HepG2 (cell line): ENCODE data around the gene ANKRD65. TPM values are rescaled to one million over a fixed set of nuclear protein-coding genes. Genes with fewer than 3 reads are reported as not detected.
A peak's percentile ranks its signal among the peaks of the same experiment; 100 is the strongest.

Experiments used
- ARID4A ChIP-seq: sonication (generic); formaldehyde crosslinking; IDR thresholded peaks from 2 replicates; pipeline ENCODE4 v1.5.0; 2020; ENCODE audit warnings: mild to moderate bottlenecking, missing genetic modification reagents, borderline replicate concordance
- ELK4 ChIP-seq: sonication (generic); formaldehyde crosslinking; IDR thresholded peaks from 2 replicates; pipeline ENCODE4 v1.9.0; 2021; ENCODE audit warnings: missing genetic modification reagents, borderline replicate concordance
- GMEB1 ChIP-seq: sonication (generic); formaldehyde crosslinking; IDR thresholded peaks from 2 replicates; pipeline ENCODE4 v1.5.1; 2020; ENCODE audit warnings: missing genetic modification reagents, mild to moderate bottlenecking, borderline replicate concordance
- HMGA1 ChIP-seq: sonication (generic); formaldehyde crosslinking; conservative IDR thresholded peaks from 2 replicates; pipeline ENCODE4 v1.4.0; 2020; ENCODE audit warnings: missing genetic modification reagents
- MXD4 ChIP-seq: IDR thresholded peaks from 2 replicates; pipeline ENCODE4 v1.6.1; 2016; ENCODE audit warnings: mild to moderate bottlenecking, missing biosample characterization, missing genetic modification reagents
- NFRKB ChIP-seq: fragments of 450-650 bp; IDR thresholded peaks from 2 replicates; pipeline ENCODE4 v1.6.1; 2017
- RELA ChIP-seq: sonication (generic); formaldehyde crosslinking; IDR thresholded peaks from 2 replicates; pipeline ENCODE4 v1.4.0; 2020; ENCODE audit warnings: missing genetic modification reagents
- SAFB2 ChIP-seq: sonication (generic); formaldehyde crosslinking; IDR thresholded peaks from 2 replicates; pipeline ENCODE4 v1.5.1; 2020; ENCODE audit warnings: missing genetic modification reagents, low read depth, mild to moderate bottlenecking, borderline replicate concordance
- SETDB1 ChIP-seq: sonication (generic); formaldehyde crosslinking; IDR thresholded peaks from 2 replicates; pipeline ENCODE4 v1.5.1; 2020; ENCODE audit warnings: missing genetic modification reagents, mild to moderate bottlenecking, borderline replicate concordance
- SKI ChIP-seq: fragments of 450-650 bp; IDR thresholded peaks from one replicate; pipeline ENCODE4 v1.6.1; 2018; ENCODE audit warnings: mild to moderate bottlenecking; ENCODE audit not compliant: partially characterized antibody
- SOX5 ChIP-seq: IDR thresholded peaks from 2 replicates; pipeline ENCODE4 v1.6.1; 2016; ENCODE audit warnings: borderline replicate concordance
- ZHX1 ChIP-seq: sonication (generic); formaldehyde crosslinking; IDR thresholded peaks from 2 replicates; pipeline ENCODE4 v1.8.1; 2022; ENCODE audit warnings: low read depth, mild to moderate bottlenecking, missing genetic modification reagents
- ZNF225 ChIP-seq: sonication (generic); formaldehyde crosslinking; IDR thresholded peaks from 2 replicates; pipeline ENCODE4 v1.4.0; 2020; ENCODE audit warnings: mild to moderate bottlenecking, missing genetic modification reagents
- ZNF512 ChIP-seq: sonication (generic); formaldehyde crosslinking; IDR thresholded peaks from 2 replicates; pipeline ENCODE4 v1.4.0; 2020; ENCODE audit warnings: mild to moderate bottlenecking, missing genetic modification reagents
- ZNF556 ChIP-seq: sonication (generic); formaldehyde crosslinking; IDR thresholded peaks from 2 replicates; pipeline ENCODE4 v1.4.0; 2020; ENCODE audit warnings: mild to moderate bottlenecking, missing genetic modification reagents, borderline replicate concordance
- ZNF567 ChIP-seq: sonication (generic); formaldehyde crosslinking; IDR thresholded peaks from 2 replicates; pipeline ENCODE4 v1.8.1; 2023; ENCODE audit warnings: mild to moderate bottlenecking, missing genetic modification reagents, borderline replicate concordance
- ZNF670 ChIP-seq: sonication (generic); formaldehyde crosslinking; IDR thresholded peaks from 2 replicates; pipeline ENCODE4 v1.8.0; 2022; ENCODE audit warnings: mild to moderate bottlenecking, missing genetic modification reagents, borderline replicate concordance
- ZNF768 ChIP-seq: sonication (generic); formaldehyde crosslinking; IDR thresholded peaks from 2 replicates; pipeline ENCODE4 v1.4.0; 2020; ENCODE audit warnings: missing genetic modification reagents
- polyA plus RNA-seq, 8 experiments: library from polyadenylated mRNA; depleted of rRNA in 3 of 8; stranded (reverse) in 7 of 8; unstranded in 1 of 8; fragments of >200 nt; fragmentation: Illumina TruSeq in 4 of 8; extraction: Trizol in 4 of 8; gene quantifications; 2 replicates each; pipeline versions ENCODE4 v1.2.1 to v1.2.3, GENCODE V29; 2011 to 2016; ENCODE audit warnings: low read depth in 4 of 8, missing spikeins in 1 of 8, mixed read lengths in 1 of 8; ENCODE audit not compliant: insufficient read depth in 1 of 8
- total RNA-seq, 5 experiments: library from RNA; depleted of rRNA; stranded (reverse); fragments of >200 nt; fragmentation: Illumina TruSeq; extraction: Trizol; gene quantifications; 2 replicates each; pipeline ENCODE4 v1.2.3, GENCODE V29; 2016; ENCODE audit warnings: low read depth in 1 of 5

ANKRD65 gene
- total and polyA plus RNA-seq, 2 of the 13 experiments (the other 11 are each of a cell fraction or from before 2014, with no cell fraction given), result 12.1 to 30.1 TPM

GRCh38 chr1:1431845-1432273 is 10.8 kb upstream of the ANKRD65 start (continued):
- TF ChIP-seq ELK4 (CRISPR knock-in tag) (no peak), ZNF225 (CRISPR knock-in tag) (no peak), NFRKB (no peak), MXD4 (CRISPR knock-in tag) (no peak), SETDB1 (CRISPR knock-in tag) (no peak), RELA (0 out of 2 replicates have a peak, but pooled peaks have one; percentile 45), GMEB1 (CRISPR knock-in tag) (peak; percentile 68; the same call in 1 of the 2 replicates), ZNF512 (CRISPR knock-in tag) (no peak), ZNF670 (CRISPR knock-in tag) (no peak; the same call in 1 of the 2 replicates), ZNF768 (peak; percentile 70; the same call in 1 of the 2 replicates), SAFB2 (CRISPR knock-in tag) (peak; percentile 46; the same call in 1 of the 2 replicates), ZNF556 (CRISPR knock-in tag) (0 out of 2 replicates have a peak, but pooled peaks have one; percentile 35), ZNF567 (CRISPR knock-in tag) (no peak), HMGA1 (CRISPR knock-in tag) (no peak), SKI (peak; percentile 88), ZHX1 (CRISPR knock-in tag) (0 out of 2 replicates have a peak, but pooled peaks have one; percentile 48), ARID4A (CRISPR knock-in tag) (peak; percentile 58), SOX5 (CRISPR knock-in tag) (peak; percentile 71; the same call in 1 of the 2 replicates)
